ENCODE data around the gene RANBP3.

The RANBP3 gene

GRCh38 chr19:5926641-5927440 is 51.1 kb downstream of the RANBP3 start:
- DNase-seq (ENCODE audit: low spot score), result no peak

- DNase-seq (ENCODE audit: low spot score), result no peak
Measured at GRCh38 chr19:5925830-5926427, 52.0 kb downstream of the RANBP3 start.

- no peak for DNase-seq (ENCODE audit: low spot score)
Measured at GRCh38 chr19:5923356-5923755, 54.6 kb downstream of the RANBP3 start.

- no peak for DNase-seq (ENCODE audit: low spot score)
Measured at GRCh38 chr19:5922161-5922545, 55.8 kb downstream of the RANBP3 start.

GRCh38 chr19:5921516-5922160 is 56.3 kb downstream of the RANBP3 start:
- no peak for DNase-seq (ENCODE audit: low spot score)

GRCh38 chr19:5918463-5919079 is 59.4 kb downstream of the RANBP3 start:
- DNase-seq (ENCODE audit: low spot score), result no peak

- no peak for DNase-seq (ENCODE audit: low spot score)
Measured at GRCh38 chr19:5917431-5918107, 60.4 kb downstream of the RANBP3 start.

- no peak for DNase-seq (ENCODE audit: low spot score)
Measured at GRCh38 chr19:5916181-5916708, 61.7 kb downstream of the RANBP3 start.

GRCh38 chr19:5915782-5916165 is 62.2 kb downstream of the RANBP3 start:
- DNase-seq (ENCODE audit: low spot score), result no peak

GRCh38 chr19:5914946-5915781 is 62.8 kb downstream of the RANBP3 start:
- no peak for DNase-seq (ENCODE audit: low spot score)

GRCh38 chr19:5914358-5914774 is 63.6 kb downstream of the RANBP3 start:
- no peak for DNase-seq (ENCODE audit: low spot score)

- peak; percentile 91 for DNase-seq (ENCODE audit: low spot score)
Measured at GRCh38 chr19:5913739-5914357, 64.1 kb downstream of the RANBP3 start, which contains the start of gene CAPS. CAPS (plus strand) TSS chr19:5914254; CDS start chr19:5914407, 153 bp downstream.

- DNase-seq (ENCODE audit: low spot score), result no peak
Measured at GRCh38 chr19:5911366-5911765, 66.6 kb downstream of the RANBP3 start.

- DNase-seq (ENCODE audit: low spot score), result no peak
Measured at GRCh38 chr19:5910638-5910907, 67.4 kb downstream of the RANBP3 start.

GRCh38 chr19:5908773-5909442 is 69.0 kb downstream of the RANBP3 start:
- no peak for DNase-seq (ENCODE audit: low spot score)

- DNase-seq (ENCODE audit: low spot score), result no peak
Measured at GRCh38 chr19:5907241-5907640, 70.7 kb downstream of the RANBP3 start.

GRCh38 chr19:5905114-5905778 is 72.7 kb downstream of the RANBP3 start:
- DNase-seq (ENCODE audit: low spot score), result no peak

- DNase-seq (ENCODE audit: low spot score), result peak; percentile 100
Measured at GRCh38 chr19:5904352-5905113, 73.4 kb downstream of the RANBP3 start, which contains the start of gene VMAC. VMAC (plus strand) TSS chr19:5904872; CDS start chr19:5904891, 19 bp downstream.

All from kidney tubule cell (primary cell).